T-helper 22 cell (primary cell): ENCODE results near the gene MLXIP.
"Not testable (repeated sequence)": the region's sequence is repeated elsewhere in the genome, so short reads cannot be mapped to it uniquely, and the experiment has no call there.

Experiments used
- DNase-seq: peaks from one replicate; pipeline ENCODE4 v3.0.0-alpha.2; 2020; ENCODE audit warnings: low read depth

MLXIP gene

DNA sequence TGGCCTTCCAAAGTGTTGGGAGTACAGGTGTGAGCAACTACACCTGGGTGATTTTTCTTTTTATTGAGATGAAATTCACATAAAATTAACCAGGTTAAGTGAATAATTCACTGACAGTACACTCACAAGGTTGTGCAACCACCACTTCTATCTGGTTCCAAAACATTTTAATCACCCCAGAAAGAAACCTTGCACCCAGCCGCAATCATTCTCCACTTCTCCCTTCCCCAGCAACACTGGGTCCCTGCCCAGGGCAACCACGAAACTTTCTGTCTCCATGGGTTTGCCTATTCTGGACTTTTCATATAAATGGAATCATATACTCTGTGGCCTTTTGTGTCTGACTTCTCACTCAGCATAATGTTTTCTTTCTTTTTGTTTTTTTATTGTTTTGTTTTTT lies 26.3 kb upstream of the MLXIP start:
- DNase-seq = no peak

DNA sequence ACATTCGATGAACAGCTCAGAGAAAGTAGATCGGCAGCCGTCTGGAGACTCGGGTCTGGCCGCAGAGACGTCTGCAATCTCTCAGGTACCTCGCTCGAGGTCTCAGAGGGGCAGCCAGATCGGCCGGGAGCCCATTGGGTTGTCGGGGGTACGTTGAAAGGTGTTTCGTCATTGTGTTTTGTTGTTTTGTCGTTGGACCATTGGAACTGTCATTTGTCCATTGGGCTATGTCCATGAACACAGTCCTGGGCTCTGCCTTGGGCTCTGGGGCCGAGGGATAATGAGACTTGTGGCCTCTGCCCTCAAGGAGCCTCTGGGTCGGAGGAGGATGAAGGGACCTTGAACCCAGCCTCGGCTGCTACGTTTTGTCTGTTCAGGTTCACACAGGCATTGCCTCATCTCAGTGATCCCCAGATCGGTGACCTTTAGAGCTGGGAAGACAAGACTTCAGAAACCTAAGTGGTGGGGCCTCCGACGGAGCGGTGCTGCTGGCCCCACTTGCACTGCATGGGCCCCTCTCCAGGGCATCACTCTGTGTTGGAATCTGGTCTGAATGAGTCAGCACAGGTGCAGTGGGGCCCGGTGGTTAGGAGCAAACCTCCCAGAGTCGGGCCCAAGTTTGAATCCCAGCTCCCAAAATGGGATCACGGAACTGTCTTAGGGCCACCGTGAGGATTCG lies 23.6 kb upstream of the MLXIP start:
- DNase-seq = no peak

DNA sequence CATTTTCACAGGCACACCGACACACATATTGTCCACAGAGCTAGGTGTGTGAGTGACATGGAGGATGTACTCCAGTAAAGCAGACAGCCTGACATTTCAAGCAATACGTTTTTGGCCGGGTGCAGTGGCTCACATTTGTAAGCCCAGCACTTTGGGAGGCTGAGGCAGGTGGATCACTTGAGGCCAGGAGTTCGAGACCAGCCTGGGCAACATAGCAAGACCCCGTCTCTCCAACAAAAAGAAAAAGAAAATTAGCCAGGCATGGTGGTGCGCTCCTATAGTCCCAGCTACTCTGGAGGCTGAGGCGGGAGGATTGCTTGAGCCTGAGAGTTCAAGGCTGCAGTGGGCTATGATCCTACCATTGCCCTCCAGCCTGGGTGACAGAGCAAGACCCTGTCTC lies 22.1 kb upstream of the MLXIP start:
- not testable (repeated sequence) for DNase-seq

DNA sequence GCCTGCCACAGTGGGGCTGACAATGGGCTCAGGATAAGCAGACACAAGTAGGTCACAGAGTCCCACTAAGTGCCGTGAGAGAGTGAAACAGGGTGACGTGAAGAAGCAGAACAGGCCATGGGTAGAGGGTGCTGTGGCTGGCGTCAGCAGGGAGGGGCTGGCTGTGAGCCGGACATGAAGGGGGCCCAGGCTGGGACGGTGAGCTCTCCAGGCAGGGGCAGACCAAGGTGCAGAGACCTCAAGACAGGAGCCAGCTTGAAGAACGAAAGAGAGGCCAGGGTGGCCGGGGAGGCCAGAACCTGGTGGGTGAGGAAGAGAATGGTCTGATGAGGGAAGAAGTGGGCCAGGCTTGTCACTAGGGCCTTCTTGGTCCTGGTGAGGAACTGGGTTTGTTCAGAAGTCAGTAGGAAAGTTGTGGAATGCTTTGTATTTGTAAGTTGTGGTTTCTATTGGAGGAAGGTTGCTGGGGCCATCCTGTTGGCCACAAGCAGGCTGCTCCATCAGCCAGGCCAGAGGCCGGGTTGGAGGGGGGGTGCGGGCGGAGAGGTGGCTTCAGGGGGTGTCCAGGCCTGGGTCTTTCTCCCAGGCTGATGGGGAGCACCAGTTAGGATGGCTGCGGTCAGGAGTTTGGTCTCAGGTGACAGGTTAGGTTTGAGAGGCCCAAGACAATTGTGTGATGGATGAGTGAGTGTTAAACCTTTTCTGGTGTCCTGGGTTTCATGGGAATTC lies 21.4 kb upstream of the MLXIP start:
- no peak for DNase-seq

DNA sequence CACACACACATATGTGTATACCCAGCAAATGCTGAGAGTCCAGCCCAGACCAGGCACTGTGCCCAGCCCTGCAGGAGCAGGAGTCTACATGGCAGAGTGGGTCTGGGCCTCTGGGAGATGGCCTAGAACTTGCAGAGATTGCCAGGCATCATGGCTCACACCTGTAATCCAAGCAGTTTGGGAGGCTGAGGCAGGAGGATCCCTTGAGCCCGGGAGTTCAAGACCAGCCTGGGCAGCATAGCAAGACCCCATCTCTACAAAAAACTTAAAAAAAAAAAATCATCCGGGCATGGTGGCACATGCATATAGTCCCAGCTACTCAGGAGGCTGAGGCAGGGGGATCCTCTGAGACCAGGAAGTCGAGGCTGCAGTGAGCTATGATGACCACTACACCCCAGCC lies 20.8 kb upstream of the MLXIP start:
- no peak for DNase-seq

DNA sequence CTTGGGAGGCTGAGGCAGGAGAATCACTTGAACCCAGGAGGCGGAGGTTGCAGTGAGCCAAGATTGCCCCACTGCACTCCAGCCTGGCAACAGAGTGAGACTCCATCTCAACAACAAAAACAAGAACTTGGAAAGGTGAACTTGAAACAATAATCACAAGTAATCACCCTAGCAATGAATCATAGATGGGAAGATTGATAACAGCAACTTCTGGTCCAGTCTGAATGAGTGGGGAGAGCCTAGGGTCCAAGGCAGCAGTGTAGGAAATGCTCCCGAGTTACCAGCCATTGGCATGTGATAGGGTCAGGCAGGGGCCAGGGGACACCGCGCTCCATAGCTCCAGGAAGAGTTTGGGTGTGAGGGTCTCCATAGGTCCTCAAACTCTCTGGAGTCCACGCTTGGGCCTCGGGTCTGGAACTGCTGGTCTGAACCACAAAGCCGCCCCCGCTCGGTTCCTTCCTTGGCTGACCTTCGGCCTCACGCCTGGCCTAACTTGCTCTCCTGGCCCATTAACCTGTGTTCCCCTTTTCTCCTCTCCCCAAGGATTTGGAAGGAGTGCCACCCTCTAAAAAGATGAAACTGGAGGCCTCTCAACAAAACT lies 19.9 kb upstream of the MLXIP start:
- no peak for DNase-seq

DNA sequence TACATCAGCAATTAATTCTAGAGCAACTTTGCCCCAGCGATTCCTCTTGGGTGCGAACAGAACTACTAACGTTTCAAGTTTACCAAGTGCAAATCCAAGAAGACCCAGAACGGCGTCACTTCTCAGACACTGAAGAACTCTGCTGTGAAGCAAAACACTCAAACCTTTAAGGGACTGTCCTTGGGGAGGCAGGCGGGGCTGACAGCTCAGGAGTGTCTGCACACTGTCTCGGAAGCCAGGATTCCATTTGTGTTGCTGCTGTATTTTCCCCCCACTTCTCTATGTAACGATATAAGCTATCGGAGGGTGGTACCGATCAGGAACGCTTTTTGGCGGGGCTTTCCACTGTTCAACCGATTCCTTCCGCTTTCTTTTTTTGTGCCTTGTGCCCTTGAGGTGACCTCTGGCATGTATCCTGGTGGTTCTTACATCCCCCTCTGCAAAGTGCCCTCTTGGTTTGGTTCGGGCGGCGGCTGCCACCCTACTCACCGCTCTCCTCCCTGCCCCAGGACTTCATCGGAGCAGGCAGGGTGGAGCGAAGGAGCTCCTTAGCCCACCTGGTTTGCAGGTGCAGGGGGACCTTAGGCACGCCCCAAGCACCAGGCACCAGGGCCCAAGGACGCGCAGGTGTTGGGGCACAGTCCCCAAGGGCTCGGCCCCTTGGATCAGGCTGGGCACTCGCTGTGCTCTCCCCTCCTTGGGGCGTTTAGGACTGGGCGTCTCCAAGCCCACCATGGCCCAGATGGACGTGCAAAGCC lies 19.2 kb upstream of the MLXIP start:
- DNase-seq = no peak

DNA sequence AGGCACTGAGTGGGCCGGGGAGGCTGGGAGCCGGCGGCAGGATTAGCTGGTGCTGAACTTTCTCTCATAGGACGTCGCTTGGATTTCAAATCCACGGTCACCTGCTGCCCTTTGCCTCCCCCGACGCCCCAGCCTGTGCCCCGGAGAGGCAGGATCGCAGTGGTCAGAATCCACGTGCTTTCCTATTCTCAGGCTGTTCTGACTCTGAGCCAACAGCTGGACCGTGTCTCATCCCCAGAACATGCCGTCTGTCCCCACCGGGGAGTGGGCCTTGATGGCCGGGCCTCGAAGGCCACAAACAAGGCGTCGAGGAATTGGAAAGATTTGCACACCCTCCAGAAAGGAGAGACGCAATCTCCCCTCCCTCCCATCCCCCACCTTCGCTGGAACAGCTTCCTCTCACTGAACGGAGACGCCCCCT lies 18.5 kb upstream of the MLXIP start:
- DNase-seq = no peak

DNA sequence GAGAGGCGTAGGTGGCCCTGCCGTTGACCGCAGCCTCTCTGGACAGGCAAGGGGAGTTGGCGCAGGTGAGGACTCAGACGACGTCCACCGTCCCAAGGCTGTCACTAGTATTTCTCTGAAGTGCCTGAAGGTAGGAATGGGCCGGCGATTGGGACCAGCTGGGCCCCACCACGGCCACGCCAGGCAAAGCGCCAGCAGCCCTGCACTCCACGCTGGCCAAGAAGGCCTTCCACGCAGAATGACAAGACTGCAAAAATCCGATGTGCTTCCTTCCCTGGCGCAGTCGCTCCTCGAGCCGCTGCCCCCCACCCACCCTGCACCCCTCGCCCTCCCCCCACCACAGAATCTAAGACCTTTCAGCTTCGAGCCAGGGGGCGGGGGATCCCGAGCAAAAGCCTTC lies 17.3 kb upstream of the MLXIP start:
- no peak for DNase-seq

DNA sequence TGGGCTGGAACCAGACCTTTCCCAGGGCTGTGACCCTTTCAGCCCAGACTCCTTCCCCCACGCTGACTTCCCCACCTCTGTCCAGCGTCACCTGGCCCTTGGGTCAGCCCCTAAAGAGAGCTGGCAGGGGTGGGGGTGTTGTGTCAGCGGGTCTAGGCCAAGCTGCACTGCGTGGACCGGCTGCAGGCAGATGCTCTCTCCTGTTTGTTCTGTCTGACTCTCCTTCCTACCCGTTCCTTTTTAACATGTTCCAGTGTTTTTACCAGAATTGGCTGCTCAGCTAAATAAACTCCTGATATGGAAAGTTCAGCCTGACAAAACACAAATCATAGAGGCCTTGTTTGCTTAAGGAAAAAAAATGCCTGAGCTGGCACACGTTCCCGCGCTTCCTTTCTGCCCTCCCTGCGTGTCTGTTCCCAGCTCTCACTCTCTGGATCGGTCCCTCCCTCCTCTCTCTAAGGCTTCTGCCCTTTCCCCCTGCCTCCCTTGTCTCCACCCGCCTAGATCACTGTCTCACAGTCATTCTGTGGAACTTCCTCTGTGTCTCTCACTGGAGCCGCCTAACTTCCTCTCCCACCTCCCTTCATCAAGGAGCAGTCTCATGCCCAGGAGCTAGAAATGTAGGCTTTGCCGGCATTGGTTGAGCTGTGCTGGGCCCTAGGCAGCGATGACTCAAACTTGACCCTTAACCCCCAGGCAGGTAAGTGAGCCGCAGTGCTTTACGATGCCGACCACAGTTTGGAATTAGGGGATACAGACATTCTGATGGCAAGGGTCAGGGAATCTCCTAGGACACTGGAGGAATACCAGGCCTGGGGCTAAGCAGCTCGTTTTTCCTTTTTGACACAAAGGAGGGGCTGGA lies 15.5 kb upstream of the MLXIP start:
- DNase-seq = no peak

DNA sequence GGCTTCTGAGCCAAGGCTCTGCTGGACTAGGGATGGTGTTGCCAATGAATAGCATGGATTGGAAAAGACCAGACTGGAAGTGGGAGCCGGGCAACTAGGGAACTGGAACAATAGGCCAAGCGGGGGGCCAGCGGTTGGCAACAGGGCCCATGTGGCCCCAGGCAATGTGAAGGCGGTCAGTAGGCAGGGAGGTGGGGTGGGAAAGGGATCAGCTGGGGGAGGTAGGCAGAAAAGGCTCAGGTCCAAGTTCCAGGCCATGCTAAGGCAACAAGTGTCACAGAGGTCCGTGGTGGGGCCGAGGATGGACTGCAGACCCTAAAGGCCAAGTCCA lies 14.9 kb upstream of the MLXIP start:
- DNase-seq = no peak

DNA sequence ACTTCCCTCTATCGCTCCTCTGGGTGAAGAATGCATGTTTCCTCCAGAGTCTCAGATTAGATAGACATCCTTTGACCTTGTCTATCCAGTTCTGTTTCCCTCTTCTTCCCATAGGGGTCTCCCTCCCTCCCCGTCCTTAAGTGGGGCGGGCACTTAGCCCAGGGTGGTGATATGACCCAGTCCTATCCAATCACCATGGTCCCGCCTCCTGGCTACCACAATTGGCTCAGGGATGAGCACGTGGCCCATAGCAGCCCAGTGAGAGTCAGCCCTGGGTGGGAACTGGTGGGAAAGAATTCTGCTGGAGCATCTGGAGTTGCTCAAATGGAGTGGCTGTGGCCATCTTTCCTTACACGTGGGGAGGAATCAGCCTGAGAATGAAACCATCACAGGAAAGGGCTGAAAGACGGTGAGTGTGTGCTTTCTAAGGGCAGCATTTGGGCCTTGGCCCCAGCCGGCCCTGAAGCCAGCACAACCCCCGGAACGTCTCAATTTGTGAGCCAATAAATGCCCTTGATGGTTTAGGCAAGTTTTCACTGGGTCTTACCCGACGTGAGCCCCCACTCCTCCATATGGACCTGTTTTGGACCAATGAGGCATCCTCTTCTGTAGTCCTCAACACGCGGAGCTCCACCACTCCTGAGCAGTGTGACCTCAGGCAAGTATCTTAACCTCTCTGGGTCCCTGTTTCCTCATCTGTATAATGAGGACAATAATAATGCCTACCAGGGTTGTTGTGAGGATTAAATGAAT lies 14.4 kb upstream of the MLXIP start:
- DNase-seq = no peak

DNA sequence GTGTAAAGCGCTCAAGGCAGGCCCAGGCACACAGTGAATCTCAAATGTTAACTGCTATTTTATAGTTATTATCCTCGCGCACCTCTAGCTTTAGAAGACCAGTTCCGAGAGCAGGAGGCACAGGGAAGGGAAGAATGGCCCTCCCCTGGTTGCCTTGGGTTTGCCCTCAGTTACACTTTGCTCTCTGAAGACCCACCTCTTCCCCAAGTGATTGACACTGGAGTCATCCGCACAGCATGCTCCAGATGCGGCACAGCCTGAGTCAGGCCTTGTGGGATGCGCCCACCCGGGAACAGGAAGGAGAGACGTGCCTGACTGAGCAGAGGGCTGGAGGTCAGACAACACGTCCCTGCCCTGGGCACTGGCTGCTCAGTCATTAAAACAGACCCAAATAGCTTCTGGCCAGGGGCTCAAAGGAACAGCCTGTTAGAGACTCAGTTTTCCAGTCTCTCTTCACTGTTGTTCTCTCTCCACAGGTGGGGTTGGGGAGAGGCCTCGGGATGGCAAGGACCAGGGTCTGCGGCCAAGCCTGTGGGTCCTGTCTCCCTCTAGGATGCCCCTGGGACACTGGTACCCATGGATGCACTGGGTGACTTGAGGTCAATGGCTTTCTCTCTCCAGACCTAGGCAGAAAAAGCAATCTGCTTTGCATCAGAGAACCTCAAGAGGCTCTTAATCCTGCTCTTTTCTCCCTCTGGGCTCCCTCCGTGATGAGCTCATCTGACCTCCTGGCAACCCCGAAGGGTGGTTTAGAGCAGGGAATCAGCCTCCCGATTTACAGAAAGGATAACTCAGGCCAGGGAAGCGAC lies 13.6 kb upstream of the MLXIP start:
- DNase-seq = no peak

DNA sequence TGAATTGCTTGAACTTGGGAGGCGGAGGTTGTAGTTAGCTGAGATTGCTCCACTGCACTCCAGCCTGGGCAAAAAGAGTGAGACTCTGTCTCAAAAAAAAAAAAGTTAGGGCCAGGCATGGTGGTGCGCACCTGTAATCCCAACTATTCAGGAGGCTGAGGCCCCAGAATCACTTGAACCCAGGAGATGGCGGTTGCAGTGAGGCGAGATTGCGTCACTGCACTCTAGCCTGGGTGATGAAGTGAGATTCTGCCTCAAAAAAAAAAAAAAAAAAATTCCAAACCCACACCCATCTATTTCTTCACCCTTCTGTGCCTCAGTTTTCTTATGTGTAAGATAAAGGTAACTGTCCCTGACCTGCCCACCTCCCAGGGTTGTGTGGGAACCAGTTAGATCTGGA lies 11.0 kb upstream of the MLXIP start:
- no peak for DNase-seq

DNA sequence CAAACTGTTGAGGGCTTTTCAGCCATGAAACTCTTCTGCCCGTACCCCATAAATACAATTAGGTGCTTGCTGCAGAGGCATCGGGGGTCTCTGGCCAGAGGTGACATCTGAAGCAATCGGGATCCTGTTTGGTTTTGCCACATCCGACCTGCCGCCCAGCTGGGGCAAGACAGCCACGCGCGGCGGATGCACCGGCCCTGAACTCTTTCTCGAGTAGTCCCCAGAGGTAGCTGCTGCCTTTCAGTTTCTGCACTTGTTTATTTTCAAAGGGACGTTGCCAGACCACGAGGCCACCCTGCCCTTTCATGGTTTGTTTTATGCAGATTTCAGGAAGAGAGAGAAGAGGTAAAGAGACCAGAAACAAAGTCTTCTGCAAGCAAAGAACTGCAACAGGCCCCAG lies 10.6 kb upstream of the MLXIP start:
- DNase-seq = no peak

DNA sequence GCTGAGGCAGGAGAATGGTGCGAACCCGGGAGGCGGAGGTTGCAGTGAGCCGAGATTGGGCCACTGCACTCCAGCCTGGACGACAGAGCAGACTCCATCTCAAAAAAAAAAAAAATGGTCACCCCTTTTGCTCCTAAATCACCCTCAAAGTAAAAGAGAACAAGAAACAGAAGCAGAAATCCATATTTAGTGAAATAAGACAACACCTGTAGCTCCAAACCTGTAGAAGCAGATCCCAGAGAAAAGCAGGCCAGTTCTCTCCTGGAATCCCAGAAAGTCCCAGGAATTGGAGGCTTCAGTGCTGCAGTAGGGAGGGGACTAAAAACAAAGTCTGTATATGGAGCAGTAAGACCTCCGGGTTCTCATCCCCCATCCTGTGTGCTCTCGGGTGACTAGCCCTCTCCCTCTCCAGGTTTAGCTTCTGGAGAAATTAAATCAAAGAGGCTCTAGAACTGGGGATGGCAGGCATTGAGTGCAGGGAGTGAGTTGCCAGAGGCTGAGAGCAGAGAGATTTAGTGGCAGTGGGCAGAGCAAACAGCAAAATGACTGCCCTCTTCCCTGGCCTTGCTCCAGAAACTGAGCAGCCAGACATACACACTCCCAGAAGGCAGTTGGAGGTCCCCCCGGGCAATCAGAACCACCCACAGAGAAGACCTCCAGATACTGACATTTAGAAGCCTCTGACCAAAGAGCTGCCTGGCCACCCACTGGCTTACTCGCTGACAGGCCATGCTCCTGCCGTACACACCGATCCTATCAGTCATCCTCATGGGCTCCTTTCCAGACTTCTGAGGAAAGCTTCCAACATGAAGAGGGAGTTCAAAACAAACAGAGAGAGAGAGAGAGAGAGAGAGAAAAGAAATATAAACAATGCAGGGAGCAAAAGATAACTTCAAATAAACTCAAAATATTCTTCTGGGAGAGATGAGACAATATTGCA lies 6.3 kb upstream of the MLXIP start:
- DNase-seq = no peak

DNA sequence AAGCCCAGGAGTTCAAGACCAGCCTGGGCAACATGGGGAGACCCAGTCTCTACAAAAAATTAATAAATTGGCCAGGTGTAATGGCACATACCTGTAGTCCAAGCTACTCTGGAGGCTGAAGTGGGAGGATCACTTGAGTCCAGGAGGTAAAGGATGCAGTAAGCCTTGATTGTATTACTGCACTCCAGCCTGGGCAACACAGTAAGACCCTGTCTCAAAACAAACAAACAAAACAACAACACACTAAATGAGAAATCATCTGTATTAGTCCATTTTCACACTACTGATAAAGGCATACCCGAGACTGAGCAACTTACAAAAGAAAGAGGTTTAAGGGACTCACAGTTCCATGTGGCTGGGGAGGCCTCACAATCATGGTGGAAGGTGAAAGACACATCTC lies 4.7 kb upstream of the MLXIP start:
- DNase-seq = no peak

DNA sequence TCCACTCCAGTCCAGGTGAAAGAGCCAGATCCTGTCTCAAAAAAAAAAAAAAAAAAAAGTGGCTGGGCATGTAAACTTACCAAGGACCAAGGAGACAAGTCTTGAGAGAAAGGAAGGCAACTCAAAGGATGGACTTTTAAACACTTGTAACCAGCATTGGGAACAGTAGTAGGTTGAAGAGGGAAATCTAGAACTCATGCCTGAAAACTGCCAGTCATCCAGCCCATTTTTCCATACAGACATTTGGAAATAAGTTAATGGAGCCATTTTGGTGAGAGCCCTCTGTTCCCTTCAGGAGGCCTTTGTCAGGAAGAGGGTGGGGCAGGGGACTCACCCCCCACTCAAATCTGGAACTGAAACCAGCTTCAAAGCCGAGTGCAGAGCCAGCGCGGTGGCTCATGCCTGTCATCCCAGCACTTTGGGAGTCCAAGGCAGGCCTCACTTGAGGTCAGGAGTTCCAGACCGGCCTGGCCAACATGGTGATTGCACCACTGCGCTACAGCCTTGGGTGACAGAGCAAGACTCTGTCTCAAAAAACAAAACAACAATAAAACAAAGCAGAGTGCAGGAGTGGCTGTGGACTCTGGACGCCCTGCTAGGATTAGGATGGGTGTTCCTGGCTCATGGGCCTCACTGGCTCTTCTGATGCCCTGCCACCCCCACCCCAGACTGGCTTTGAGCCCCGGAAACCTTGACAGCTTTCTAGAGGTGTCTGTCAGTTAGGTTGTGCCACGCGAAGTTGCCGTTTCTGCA lies 1.6 kb upstream of the MLXIP start:
- DNase-seq = no peak
